ENCODE results near the gene GPR45. TPM values are rescaled to one million over a fixed set of nuclear protein-coding genes. Genes with fewer than 3 reads are reported as not detected.

GPR45 gene
- total RNA-seq, 2 experiments from 2014 or later = not detected

GRCh38 chr2:105254531-105255210, 13.1 kb downstream of the GPR45 start:
- no peak overlapping the region for H2AFZ ChIP-seq (ENCODE audit: low read length)
- no peak overlapping the region for H3K27ac ChIP-seq (ENCODE audit: low read depth, low read length, poor library complexity, severe bottlenecking)
- BruUV-seq (replicated peaks) = no TSS peak
- no peaks in the 10 kb centered on the region for H3K4me1 ChIP-seq (ENCODE audit: insufficient read depth, low read length, poor library complexity, severe bottlenecking)
- ChIA-PET POLR2A (no interaction called here), CTCF (ENCODE audit: unreplicated experiment) (no interaction called here)
- H3K9me3 ChIP-seq (ENCODE audit: low read length) = no peaks in the 10 kb centered on the region
- intact Hi-C loops (cut with micrococcal nuclease; ENCODE audit: unreplicated experiment) = no loop called here
- no peak overlapping the region for H3K4me2 ChIP-seq (ENCODE audit: low read length)
- H4K20me1 ChIP-seq (ENCODE audit: insufficient read depth, low read length) = no peaks in the 10 kb centered on the region
- H3K9me2 ChIP-seq (ENCODE audit: insufficient read depth, low read length) = no peaks in the 10 kb centered on the region
- no peaks in the 10 kb centered on the region for H3K36me3 ChIP-seq (ENCODE audit: insufficient read depth, low read length)
- no peak overlapping the region for H3K4me3 ChIP-seq (ENCODE audit: low read depth, low read length, poor library complexity, severe bottlenecking)
- no peaks in the 10 kb centered on the region for H3K79me2 ChIP-seq (ENCODE audit: insufficient read depth, low read depth, low read length)
- no peak for DNase-seq (ENCODE audit: low spot score)
- no peak for TF ChIP-seq CTCF (conservative IDR thresholded peaks at IDR 0.05; ENCODE audit: low read length)
- TF ChIP-seq EZH2phosphoT487 (IDR thresholded peaks at IDR 0.05; ENCODE audit: borderline replicate concordance, low read depth, low read length) = no peak

GRCh38 chr2:105255979-105256378, 14.4 kb downstream of the GPR45 start:
- Histone ChIP-seq H4K20me1 (ENCODE audit: insufficient read depth, low read length) (no peaks in the 10 kb centered on the region), H3K4me2 (ENCODE audit: low read length) (no peak overlapping the region), H2AFZ (ENCODE audit: low read length) (no peak overlapping the region), H3K9me2 (ENCODE audit: insufficient read depth, low read length) (no peaks in the 10 kb centered on the region), H3K4me1 (ENCODE audit: insufficient read depth, low read length, poor library complexity, severe bottlenecking) (no peaks in the 10 kb centered on the region), H3K9me3 (ENCODE audit: low read length) (no peaks in the 10 kb centered on the region), H3K27ac (ENCODE audit: low read depth, low read length, poor library complexity, severe bottlenecking) (no peak overlapping the region), H3K36me3 (ENCODE audit: insufficient read depth, low read length) (no peaks in the 10 kb centered on the region), H3K79me2 (ENCODE audit: insufficient read depth, low read depth, low read length) (no peaks in the 10 kb centered on the region), H3K4me3 (ENCODE audit: low read depth, low read length, poor library complexity, severe bottlenecking) (no peak overlapping the region)
- ChIA-PET POLR2A (no interaction called here), CTCF (ENCODE audit: unreplicated experiment) (interaction anchor here (0.5 kb wide), 1 partner anchor 17 kb away, joined by 3 read pairs; no protein-coding TSS in a partner anchor)
- BruUV-seq (replicated peaks) = no TSS peak
- DNase-seq (ENCODE audit: low spot score) = no peak
- TF ChIP-seq EZH2phosphoT487 (IDR thresholded peaks at IDR 0.05; ENCODE audit: borderline replicate concordance, low read depth, low read length) (no peak), CTCF (conservative IDR thresholded peaks at IDR 0.05; ENCODE audit: low read length) (no peak)
- intact Hi-C loops (cut with micrococcal nuclease; ENCODE audit: unreplicated experiment) = no loop called here

GRCh38 chr2:105256431-105257047, 15.0 kb downstream of the GPR45 start:
- no peaks in the 10 kb centered on the region for H3K79me2 ChIP-seq (ENCODE audit: insufficient read depth, low read depth, low read length)
- H3K4me3 ChIP-seq (ENCODE audit: low read depth, low read length, poor library complexity, severe bottlenecking) = no peak overlapping the region
- no peak overlapping the region for H2AFZ ChIP-seq (ENCODE audit: low read length)
- no peaks in the 10 kb centered on the region for H3K36me3 ChIP-seq (ENCODE audit: insufficient read depth, low read length)
- H3K9me2 ChIP-seq (ENCODE audit: insufficient read depth, low read length) = no peaks in the 10 kb centered on the region
- no peak for DNase-seq (ENCODE audit: low spot score)
- H3K9me3 ChIP-seq (ENCODE audit: low read length) = no peaks in the 10 kb centered on the region
- H3K27ac ChIP-seq (ENCODE audit: low read depth, low read length, poor library complexity, severe bottlenecking) = no peak overlapping the region
- H4K20me1 ChIP-seq (ENCODE audit: insufficient read depth, low read length) = no peaks in the 10 kb centered on the region
- intact Hi-C loops (cut with micrococcal nuclease; ENCODE audit: unreplicated experiment) = no loop called here
- H3K4me1 ChIP-seq (ENCODE audit: insufficient read depth, low read length, poor library complexity, severe bottlenecking) = no peaks in the 10 kb centered on the region
- TF ChIP-seq CTCF (conservative IDR thresholded peaks at IDR 0.05; ENCODE audit: low read length) (no peak), EZH2phosphoT487 (IDR thresholded peaks at IDR 0.05; ENCODE audit: borderline replicate concordance, low read depth, low read length) (no peak)
- BruUV-seq (replicated peaks) = no TSS peak
- POLR2A ChIA-PET = no interaction called here
- H3K4me2 ChIP-seq (ENCODE audit: low read length) = no peak overlapping the region
- CTCF ChIA-PET (ENCODE audit: unreplicated experiment) = interaction anchor here (0.5 kb wide), 1 partner anchor 18 kb away, joined by 3 read pairs; no protein-coding TSS in a partner anchor
